ENCODE measurements around the gene CER1.

DNA sequence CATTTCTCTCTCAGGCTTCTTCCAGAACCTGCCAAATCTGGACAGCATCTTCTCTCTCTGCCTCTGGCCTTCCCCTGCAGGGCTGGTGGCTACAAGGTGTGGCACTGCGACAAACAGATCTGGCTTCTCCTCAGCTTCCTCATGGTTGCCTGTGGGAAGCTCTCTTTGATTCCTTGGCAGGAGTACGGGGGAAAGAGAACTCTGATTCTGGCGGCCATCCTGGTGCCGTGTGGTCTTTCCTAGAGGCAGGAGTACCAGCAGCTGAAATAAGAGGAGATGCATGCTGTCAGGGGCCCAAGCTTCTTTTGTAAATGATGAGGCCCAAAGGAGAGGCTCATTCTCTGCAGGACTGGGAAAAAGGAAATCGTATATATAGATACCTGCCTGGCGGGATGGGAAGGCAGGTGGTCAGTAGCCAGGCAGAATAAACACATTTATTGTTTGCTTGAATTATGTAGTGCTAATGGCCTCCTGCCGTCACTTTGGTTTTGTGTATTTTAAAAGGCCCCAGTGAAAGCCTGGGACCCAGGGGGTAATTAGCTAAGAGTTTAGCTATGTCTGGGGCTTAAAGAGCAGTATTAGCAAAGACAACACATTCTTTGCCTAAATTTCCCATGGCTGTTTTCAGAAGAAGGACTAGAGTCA lies at the start of gene CER1:
- no peak for TF ChIP-seq MAFK (IDR thresholded peaks at IDR 0.05; ENCODE audit: low read depth, low read length)
- TF ChIP-seq, protein P1, sequence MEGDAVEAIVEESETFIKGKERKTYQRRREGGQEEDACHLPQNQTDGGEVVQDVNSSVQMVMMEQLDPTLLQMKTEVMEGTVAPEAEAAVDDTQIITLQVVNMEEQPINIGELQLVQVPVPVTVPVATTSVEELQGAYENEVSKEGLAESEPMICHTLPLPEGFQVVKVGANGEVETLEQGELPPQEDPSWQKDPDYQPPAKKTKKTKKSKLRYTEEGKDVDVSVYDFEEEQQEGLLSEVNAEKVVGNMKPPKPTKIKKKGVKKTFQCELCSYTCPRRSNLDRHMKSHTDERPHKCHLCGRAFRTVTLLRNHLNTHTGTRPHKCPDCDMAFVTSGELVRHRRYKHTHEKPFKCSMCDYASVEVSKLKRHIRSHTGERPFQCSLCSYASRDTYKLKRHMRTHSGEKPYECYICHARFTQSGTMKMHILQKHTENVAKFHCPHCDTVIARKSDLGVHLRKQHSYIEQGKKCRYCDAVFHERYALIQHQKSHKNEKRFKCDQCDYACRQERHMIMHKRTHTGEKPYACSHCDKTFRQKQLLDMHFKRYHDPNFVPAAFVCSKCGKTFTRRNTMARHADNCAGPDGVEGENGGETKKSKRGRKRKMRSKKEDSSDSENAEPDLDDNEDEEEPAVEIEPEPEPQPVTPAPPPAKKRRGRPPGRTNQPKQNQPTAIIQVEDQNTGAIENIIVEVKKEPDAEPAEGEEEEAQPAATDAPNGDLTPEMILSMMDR (conservative IDR thresholded peaks at IDR 0.05; ENCODE audit: low read depth, low read length), result no peak
- no peak for TF ChIP-seq POLR2A (IDR thresholded peaks at IDR 0.05; ENCODE audit: low read depth, low read length)
- no peak for TF ChIP-seq RFX5 (IDR thresholded peaks at IDR 0.05; ENCODE audit: low read depth, low read length)
- TF ChIP-seq SMC3 (IDR thresholded peaks at IDR 0.05; ENCODE audit: low read depth, low read length), result no peak
- no peak for TF ChIP-seq RAD21 (IDR thresholded peaks at IDR 0.05; ENCODE audit: low read length)
- TF ChIP-seq MAZ (IDR thresholded peaks at IDR 0.05; ENCODE audit: borderline replicate concordance, low read depth, low read length), result no peak
- TF ChIP-seq RCOR1 (IDR thresholded peaks at IDR 0.05; ENCODE audit: insufficient replicate concordance, low read length), result no peak

Data from IMR-90 (cell line).